GM13977 (cell line): ENCODE data around the gene ADI1.
"Not testable (repeated sequence)": the region's sequence is repeated elsewhere in the genome, so short reads cannot be mapped to it uniquely, and the experiment has no call there.

Source experiments
- DNase-seq: peaks from one replicate; pipeline ENCODE4 v3.0.0; 2012; ENCODE audit warnings: low spot score
- in situ Hi-C: fragments of 300-500 bp; cut with MboI; formaldehyde crosslinking; loops from one replicate; pipeline ENCODE4 v1.12.0; 2022; ENCODE audit warnings: low sequenced_read_pairs, low pct_unique_long_range_greater_than_20kb, mixed read lengths, inconsistent platforms; ENCODE audit not compliant: unreplicated experiment
- TF ChIP-seq, protein P1 (sequence below): IDR thresholded peaks from 2 replicates; pipeline ENCODE4 v1.5.1; 2012; ENCODE audit warnings: mild to moderate bottlenecking, control low read depth; ENCODE audit not compliant: insufficient read depth; ENCODE audit errors: extremely low read depth, missing control alignments

The ADI1 gene

DNA sequence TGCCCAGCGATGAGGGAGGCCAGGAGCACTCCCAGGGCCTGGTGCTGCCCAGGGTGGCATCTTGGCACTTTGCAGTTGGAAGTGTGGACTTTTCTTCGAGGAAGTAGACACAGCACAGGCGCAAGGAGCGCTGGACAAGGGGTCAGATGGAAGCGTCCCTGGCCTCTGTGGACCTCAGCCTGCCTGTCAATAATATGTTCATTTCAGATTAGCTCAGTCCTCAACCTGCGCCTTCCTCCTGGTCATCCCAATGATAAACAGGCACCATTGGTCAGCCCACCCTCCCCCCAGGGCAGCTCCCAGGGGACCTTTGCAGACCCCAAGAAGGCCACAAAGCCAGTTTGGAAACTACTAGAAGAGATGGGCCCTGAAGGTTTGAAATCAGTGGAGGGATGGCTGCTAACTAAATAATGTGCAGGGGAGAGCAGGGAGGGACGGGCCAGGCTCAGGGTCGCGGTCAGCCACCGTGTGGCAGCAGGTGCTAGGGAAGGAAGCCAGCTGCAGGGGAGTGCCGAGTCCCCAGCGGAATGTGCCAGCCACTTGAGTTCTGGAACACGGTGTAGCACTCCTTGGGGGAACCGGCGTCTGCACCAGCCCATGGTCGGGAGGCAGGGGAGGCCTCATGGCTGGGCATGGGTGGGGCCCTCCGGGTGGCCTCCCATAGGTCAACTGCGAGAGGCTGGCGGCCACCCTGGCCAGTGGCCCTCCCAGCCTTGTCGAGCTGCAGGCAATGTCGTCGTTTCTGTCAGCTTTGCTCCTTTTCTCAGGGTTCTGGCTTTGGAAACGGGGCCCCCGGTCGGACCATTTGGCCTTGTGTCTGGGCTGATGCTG, 59.9 kb downstream of the ADI1 start:
- TF ChIP-seq, protein P1, sequence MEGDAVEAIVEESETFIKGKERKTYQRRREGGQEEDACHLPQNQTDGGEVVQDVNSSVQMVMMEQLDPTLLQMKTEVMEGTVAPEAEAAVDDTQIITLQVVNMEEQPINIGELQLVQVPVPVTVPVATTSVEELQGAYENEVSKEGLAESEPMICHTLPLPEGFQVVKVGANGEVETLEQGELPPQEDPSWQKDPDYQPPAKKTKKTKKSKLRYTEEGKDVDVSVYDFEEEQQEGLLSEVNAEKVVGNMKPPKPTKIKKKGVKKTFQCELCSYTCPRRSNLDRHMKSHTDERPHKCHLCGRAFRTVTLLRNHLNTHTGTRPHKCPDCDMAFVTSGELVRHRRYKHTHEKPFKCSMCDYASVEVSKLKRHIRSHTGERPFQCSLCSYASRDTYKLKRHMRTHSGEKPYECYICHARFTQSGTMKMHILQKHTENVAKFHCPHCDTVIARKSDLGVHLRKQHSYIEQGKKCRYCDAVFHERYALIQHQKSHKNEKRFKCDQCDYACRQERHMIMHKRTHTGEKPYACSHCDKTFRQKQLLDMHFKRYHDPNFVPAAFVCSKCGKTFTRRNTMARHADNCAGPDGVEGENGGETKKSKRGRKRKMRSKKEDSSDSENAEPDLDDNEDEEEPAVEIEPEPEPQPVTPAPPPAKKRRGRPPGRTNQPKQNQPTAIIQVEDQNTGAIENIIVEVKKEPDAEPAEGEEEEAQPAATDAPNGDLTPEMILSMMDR = no peak
- in situ Hi-C loops = no loop called here
- DNase-seq = no peak

DNA sequence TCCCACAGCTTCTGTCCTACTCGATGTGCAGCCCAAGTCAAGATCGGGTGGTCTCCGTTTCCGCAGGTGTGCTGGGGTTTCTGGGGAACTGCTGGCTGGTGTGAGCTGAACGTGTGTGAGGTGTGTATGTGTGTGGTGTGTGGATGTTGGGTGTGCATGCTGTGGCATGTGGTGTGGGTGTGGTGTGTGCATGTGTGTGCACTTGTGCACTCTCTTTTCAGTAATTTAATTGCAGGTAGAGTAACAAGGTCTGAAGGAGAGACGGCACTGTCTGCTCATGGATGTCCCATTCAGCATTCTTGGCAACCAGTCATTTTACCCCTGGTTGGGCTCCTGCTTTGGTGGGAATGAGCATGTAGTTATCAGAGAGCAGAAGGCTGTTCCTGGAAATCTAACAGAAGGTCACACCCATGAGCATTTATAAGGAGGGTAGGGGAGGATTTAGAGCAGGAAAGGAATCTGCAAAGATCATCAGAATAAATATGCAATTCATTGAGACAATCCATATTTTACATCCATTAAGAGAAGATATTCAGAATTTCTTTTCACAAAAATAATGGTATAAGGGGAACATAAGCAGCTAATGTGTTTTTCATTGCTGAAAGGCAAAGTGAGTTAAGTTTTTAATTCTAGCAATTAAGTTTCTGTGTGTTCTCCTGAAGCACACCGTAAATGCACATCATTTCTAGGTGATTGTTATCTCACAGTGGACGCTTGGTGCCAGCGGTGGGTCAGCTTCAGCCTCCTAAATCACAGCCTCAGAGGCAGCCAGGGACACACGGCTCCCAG, 60.7 kb downstream of the ADI1 start:
- in situ Hi-C loops = no loop called here
- no peak for DNase-seq
- TF ChIP-seq, protein P1 = no peak

DNA sequence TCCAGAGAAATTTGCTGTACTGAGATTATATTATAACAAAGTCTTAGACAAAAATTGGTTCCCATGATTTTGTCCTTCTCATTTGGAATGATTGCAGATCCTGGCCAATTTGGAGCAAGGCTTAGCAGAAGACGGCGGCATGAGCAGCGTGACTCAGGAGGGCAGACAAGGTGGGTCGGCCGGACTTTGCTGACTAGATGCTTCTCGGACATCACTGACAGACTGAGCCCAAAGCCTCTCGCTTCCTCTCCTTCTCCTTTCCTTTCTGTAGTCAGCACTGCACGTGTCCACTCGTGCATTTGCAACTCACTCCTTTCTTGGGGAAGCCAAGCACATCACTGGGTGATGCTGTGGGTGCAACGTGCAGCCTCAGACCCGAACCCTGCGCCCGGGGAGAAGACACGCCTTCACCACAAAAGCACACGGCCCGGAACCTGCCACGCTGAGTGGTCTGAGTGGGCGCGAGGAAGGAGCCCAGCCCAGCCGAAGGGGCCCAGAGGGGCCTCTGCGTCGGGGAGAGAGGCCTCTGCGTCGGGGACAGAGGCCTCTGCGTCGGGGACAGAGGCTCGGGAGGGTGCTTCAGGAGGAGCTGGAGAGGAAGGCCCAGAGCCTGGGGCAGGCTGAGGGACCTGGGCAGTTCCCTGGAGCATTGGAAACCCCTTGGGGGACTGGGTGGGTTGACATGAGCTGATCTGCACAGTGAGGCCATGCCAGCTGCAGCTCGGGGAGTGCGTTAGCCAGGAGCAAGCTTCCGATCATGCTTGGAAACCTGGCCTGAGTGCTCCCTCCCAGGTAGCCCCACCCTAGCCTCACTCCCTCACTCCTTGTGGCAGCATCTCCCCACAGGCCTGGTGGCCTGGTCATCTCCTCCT, 61.6 kb downstream of the ADI1 start:
- in situ Hi-C loops = no loop called here
- TF ChIP-seq, protein P1 = no peak
- DNase-seq = no peak

DNA sequence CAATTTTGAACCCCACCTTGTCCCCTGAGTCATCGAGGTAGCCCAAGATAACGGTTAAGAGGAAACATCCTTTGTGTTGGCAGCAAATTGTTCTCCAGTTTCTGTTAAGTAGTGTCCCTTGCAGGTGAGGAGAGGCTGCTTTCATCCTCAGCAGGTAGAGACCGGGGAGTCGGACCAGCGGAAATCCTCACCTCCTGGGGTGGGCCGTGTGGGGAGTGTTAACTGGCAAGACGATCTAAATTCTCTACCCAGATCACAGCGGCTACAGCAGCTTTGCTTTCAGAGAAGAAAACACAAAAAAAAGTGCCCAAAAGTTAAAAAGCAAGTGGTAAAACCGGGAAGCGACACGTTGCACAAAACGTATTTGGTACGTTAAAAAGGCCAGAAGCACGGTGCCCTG, 63.2 kb downstream of the ADI1 start:
- TF ChIP-seq, protein P1 = no peak
- no peak for DNase-seq
- in situ Hi-C loops = no loop called here

DNA sequence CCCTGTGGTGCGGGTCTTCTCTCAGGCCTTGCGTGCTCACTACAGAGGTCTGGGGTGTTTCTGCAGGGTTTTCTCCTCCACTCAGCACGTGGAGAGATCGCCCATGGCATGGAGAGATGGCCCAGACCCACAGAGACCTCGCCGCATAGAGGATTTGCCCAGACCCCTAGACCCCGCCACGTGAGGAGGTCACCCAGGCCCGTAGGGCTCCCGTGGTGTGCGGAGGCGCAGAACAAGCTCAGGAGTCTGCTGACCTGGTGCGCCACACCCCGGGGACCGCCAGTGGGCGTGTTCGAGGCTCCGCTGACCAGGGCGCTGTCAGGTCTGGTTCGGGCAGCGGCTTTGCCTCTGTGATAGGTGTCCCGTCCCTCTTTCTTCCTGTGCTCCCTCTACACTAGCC, 64.5 kb downstream of the ADI1 start:
- no peak for DNase-seq
- TF ChIP-seq, protein P1 = no peak
- in situ Hi-C loops = no loop called here

DNA sequence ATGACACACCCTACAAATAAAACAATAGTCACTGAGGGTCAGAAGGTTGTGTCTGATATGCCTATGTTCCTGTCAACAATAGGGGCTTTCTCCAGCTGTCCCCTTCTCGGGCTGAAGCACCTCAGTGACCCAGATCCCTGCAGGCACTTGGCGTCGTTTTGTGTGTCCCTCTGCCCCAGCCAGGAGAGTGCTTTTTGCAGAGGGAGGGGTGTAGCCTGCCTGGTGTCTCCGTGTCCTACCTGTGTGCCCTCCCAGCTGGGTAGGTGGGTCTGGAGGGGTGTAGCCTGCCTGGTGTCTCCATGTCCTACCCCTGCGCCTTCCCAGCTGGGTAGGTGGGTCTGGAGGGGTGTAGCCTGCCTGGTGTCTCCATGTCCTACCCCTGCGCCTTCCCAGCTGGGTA, 65.3 kb downstream of the ADI1 start:
- in situ Hi-C loops, DNase-seq: not testable (repeated sequence)
